ENCODE results near the gene APOA4. TPM values are rescaled to one million over a fixed set of nuclear protein-coding genes. Genes with fewer than 3 reads are reported as not detected.

APOA4 gene
- total and polyA plus RNA-seq, 8 donors: 0.08 to 278 (median 0.45) TPM; not detected in 4

DNA sequence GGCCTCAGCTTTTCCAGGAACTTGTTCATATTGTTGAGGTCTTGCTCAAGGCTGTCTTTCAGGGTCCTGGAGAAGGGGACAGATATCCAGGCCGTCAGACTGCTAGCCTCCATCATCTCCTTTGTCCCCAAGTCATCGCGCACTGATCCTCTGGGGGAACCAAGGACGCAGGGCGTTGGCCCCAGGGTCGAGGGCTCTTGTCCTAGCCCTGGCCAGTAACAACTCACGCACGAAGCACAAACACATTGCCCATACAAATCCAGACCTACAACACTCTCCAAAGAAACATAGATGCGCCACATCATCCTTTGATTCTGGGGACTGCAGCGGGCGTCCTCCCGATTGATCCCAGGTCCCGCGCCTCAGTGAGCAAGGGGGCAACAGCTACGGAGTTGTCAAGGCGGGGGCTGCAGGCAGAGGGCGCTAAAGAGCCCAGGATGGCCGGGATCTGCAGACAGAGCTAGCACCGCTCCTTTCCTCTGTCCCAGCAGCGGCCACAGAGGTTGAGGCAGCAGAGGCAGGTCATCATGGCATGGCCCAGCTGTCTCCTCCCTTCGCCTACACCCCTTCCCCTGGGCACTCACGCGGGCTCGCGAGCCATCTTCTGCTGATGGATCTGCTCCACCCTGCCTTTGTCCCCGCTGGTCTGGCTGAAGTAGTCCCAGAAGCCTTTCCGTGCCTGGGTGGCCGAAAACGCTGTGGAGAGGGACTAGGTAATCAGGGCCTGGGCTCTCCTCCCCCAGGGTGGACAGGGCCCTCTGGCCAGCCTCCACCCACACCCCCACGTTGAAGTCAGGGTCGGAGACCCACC, 31.9 kb downstream of the APOA4 start:
- peaks cover 11 to 38% (median 33%) of the 10 kb centered on the region in 4 donors for H3K4me1 ChIP-seq
- H3K27me3 ChIP-seq: no peaks in the 10 kb centered on the region
- peaks cover 0 to 7% (median 4%) of the 10 kb centered on the region in 4 donors for H3K36me3 ChIP-seq
- no peak overlapping the region for H3K27ac ChIP-seq
- TF ChIP-seq POLR2A (IDR thresholded peaks at IDR 0.05): no peak
- TF ChIP-seq EP300 (IDR thresholded peaks at IDR 0.05): no peak
- TF ChIP-seq, protein P1, sequence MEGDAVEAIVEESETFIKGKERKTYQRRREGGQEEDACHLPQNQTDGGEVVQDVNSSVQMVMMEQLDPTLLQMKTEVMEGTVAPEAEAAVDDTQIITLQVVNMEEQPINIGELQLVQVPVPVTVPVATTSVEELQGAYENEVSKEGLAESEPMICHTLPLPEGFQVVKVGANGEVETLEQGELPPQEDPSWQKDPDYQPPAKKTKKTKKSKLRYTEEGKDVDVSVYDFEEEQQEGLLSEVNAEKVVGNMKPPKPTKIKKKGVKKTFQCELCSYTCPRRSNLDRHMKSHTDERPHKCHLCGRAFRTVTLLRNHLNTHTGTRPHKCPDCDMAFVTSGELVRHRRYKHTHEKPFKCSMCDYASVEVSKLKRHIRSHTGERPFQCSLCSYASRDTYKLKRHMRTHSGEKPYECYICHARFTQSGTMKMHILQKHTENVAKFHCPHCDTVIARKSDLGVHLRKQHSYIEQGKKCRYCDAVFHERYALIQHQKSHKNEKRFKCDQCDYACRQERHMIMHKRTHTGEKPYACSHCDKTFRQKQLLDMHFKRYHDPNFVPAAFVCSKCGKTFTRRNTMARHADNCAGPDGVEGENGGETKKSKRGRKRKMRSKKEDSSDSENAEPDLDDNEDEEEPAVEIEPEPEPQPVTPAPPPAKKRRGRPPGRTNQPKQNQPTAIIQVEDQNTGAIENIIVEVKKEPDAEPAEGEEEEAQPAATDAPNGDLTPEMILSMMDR (IDR thresholded peaks at IDR 0.05): peak in 6 of 7 experiments; percentile 78 to 95 (median 91)
- no peak for TF ChIP-seq POLR2AphosphoS5 (IDR thresholded peaks at IDR 0.05)
- DNase-seq: peak; percentile 86 to 90
- H3K9me3 ChIP-seq: no peaks in the 10 kb centered on the region
- 11 to 32% (median 27%) methylated on average over 18 to 31 of the region's 31 CpGs for WGBS, 5 donors
- H3K4me3 ChIP-seq: peak overlapping the region in 2 of 4 donors; percentile 19 to 23
- intact Hi-C loops (cut with DNase I; ENCODE audit: low total_unique reads): loop anchor here (10.0 kb wide), 1 partner anchor 314 kb away; no protein-coding TSS in a partner anchor

DNA sequence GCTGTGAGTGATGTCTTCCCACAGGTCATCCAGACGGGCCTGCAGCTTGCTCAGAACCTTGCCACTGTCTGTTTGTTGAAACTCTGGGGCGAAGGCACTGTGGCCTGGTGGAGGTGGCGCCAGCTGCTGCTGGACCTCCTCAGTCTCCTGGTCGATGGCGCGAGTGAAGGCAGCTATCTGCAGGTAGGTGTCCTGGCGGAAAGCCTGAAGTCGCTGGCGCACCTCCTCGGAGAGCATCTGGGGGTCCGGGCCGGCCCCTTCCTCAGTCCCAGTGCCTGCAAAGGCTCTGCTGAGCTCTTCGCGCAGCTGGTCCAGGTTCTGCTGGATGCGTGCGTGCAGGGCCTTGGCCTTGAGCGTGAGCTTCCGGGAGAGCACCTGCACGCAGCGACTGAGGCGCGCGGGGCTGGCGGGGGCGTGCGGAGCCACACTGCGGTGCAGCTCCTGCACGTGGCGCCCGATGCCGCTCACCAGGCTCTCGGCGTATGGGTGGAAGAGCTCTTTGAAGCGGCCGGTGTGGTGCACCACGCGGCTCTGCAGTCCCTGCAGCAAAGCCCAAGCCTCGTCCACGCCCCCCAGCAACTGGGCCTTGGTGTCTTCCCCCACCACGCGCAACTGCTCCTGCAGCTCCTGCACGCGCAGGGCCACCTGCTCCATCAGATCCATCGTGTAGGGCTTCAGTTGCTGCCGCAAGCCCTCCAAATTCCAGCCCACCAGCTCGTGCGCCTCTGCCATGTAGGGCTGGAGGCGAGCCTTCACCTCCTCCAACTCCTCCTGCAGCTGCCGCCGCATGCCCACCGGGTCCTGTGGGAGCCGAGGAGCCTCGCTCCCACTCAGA, 32.7 kb downstream of the APOA4 start:
- 78 to 91% (median 87%) methylated on average over 23 to 53 of the region's 53 CpGs for WGBS, 5 donors
- intact Hi-C loops (cut with DNase I; ENCODE audit: low total_unique reads): loop anchor here (10.0 kb wide), 1 partner anchor 314 kb away; no protein-coding TSS in a partner anchor
- no peak for TF ChIP-seq POLR2AphosphoS5 (IDR thresholded peaks at IDR 0.05)
- TF ChIP-seq POLR2A (IDR thresholded peaks at IDR 0.05): no peak
- no peak for TF ChIP-seq EP300 (IDR thresholded peaks at IDR 0.05)
- TF ChIP-seq, protein P1 (IDR thresholded peaks at IDR 0.05): no peak

GRCh38 chr11:116788975-116789374, 34.1 kb downstream of the APOA4 start:
- Histone ChIP-seq H3K9me3 (no peaks in the 10 kb centered on the region), H3K27me3 (no peaks in the 10 kb centered on the region), H3K4me1 (peaks cover 11 to 42% (median 37%) of the 10 kb centered on the region in 4 donors), H3K36me3 (peaks cover 21 to 29% (median 27%) of the 10 kb centered on the region in 4 donors), H3K4me3 (peak overlapping the region in 1 of 4 donors; percentile 95), H3K27ac (peak overlapping the region in 1 of 5 donors; percentile 92)
- intact Hi-C loops (cut with DNase I; ENCODE audit: low total_unique reads): loop anchor here (5.0 kb wide), 1 partner anchor 48 kb away; the partner anchor contains the start of gene APOA1
- no peak for TF ChIP-seq EP300 (IDR thresholded peaks at IDR 0.05)
- TF ChIP-seq, protein P1 (IDR thresholded peaks at IDR 0.05): no peak
- no peak for TF ChIP-seq POLR2AphosphoS5 (IDR thresholded peaks at IDR 0.05)
- no peak for TF ChIP-seq POLR2A (IDR thresholded peaks at IDR 0.05)
- 86 to 95% (median 93%) methylated on average over 4 of the region's 4 CpGs for WGBS, 5 donors
- no peak for DNase-seq

More for the DNA sequence above, 32.7 kb downstream of the APOA4 start:
- Histone ChIP-seq H3K4me3 (no peak overlapping the region), H3K36me3 (peaks cover 6 to 15% (median 13%) of the 10 kb centered on the region in 4 donors), H3K4me1 (peaks cover 11 to 42% (median 37%) of the 10 kb centered on the region in 4 donors), H3K9me3 (no peaks in the 10 kb centered on the region), H3K27ac (no peak overlapping the region), H3K27me3 (no peaks in the 10 kb centered on the region)
- DNase-seq: peak in 1 of 2 donors; percentile 9

GRCh38 chr11:116788534-116788933, 34.6 kb downstream of the APOA4 start:
- TF ChIP-seq POLR2AphosphoS5 (IDR thresholded peaks at IDR 0.05): no peak
- H3K27ac ChIP-seq: peak overlapping the region in 4 of 5 donors; percentile 90 to 96 (median 92)
- 28 to 47% (median 38%) methylated on average over 4 of the region's 4 CpGs for WGBS, 5 donors
- H3K36me3 ChIP-seq: peaks cover 25 to 34% (median 31%) of the 10 kb centered on the region in 4 donors
- no peaks in the 10 kb centered on the region for H3K9me3 ChIP-seq
- H3K4me1 ChIP-seq: peaks cover 11 to 42% (median 37%) of the 10 kb centered on the region in 4 donors
- H3K27me3 ChIP-seq: no peaks in the 10 kb centered on the region
- intact Hi-C loops (cut with DNase I; ENCODE audit: low total_unique reads): loop anchor here (5.0 kb wide), 1 partner anchor 49 kb away; the partner anchor contains the start of gene APOA1
- DNase-seq: peak in 1 of 2 donors; percentile 31
- peak overlapping the region; percentile 78 to 99 (median 94) for H3K4me3 ChIP-seq
